ENCODE results near the gene PRC1. TPM values are rescaled to one million over a fixed set of nuclear protein-coding genes. Genes with fewer than 3 reads are reported as not detected.

PRC1 gene
- total RNA-seq, 1 experiment from 2014 or later: 75.7 TPM

- Histone ChIP-seq H3K4me1 (ENCODE audit: insufficient read depth, low read length) (no peaks in the 10 kb centered on the region), H3K27ac (ENCODE audit: insufficient read length, low read depth, low read length) (no peak overlapping the region), H3K56ac (ENCODE audit: insufficient read length, low read depth, low read length) (no peak overlapping the region), H3K4ac (ENCODE audit: low read depth, low read length) (no peak overlapping the region), H2BK12ac (ENCODE audit: insufficient read length, low read depth, low read length) (no peak overlapping the region), H3K9ac (ENCODE audit: extremely low read depth, insufficient read length, low read length) (no peak overlapping the region), H2BK15ac (ENCODE audit: low read depth, low read length) (no peak overlapping the region), H2BK20ac (ENCODE audit: low read depth, low read length, poor library complexity, severe bottlenecking) (no peak overlapping the region), H3T11ph (ENCODE audit: low read length) (no peak overlapping the region), H2BK5ac (ENCODE audit: insufficient read length, low read length) (no peak overlapping the region), H4K20me1 (ENCODE audit: control insufficient read depth, insufficient read depth, insufficient read length) (no peaks in the 10 kb centered on the region), H2AFZ (ENCODE audit: low read length) (no peak overlapping the region), H3K18ac (ENCODE audit: insufficient read length, low read depth, low read length) (no peak overlapping the region), H3K79me2 (ENCODE audit: insufficient read depth, low read length) (no peaks in the 10 kb centered on the region), H3K9me3 (ENCODE audit: control insufficient read depth, low read depth, low read length) (no peaks in the 10 kb centered on the region), H2BK120ac (ENCODE audit: low read depth, low read length, poor library complexity, severe bottlenecking) (no peak overlapping the region), H4K91ac (ENCODE audit: insufficient read length, low read depth, low read length) (no peak overlapping the region), H2AK5ac (ENCODE audit: insufficient read length, low read length) (no peak overlapping the region), H4K8ac (replicated peaks; ENCODE audit: insufficient read length, low read depth, low read length) (no peak overlapping the region), H3K23me2 (ENCODE audit: insufficient read length, low read depth, low read length, poor library complexity, severe bottlenecking) (no peaks in the 10 kb centered on the region), H3K14ac (ENCODE audit: insufficient read depth, low read length) (no peak overlapping the region), H3K79me1 (ENCODE audit: insufficient read depth, low read depth, low read length, poor library complexity, severe bottlenecking) (no peaks in the 10 kb centered on the region), H3K4me2 (ENCODE audit: insufficient read depth, insufficient read length, low read length) (no peak overlapping the region), H3K27me3 (ENCODE audit: insufficient read depth, low read length) (no peaks in the 10 kb centered on the region), H4K5ac (ENCODE audit: insufficient read length, low read depth, low read length) (no peak overlapping the region), H3K23ac (ENCODE audit: insufficient read length, low read depth, low read length) (no peak overlapping the region)
- no peak overlapping the region for H3K4me3 Mint-ChIP-seq
- no peak for TF ChIP-seq CTCF (conservative IDR thresholded peaks at IDR 0.05)
- no CpG with 5 or more reads among the region's 4 CpGs for WGBS (ENCODE audit: extremely low coverage, insufficient read length, low lambda C conversion rate)
- no peaks in the 10 kb centered on the region for H3K9me3 Mint-ChIP-seq
- no peak for DNase-seq
- no peak overlapping the region; a peak in 2 of 7 replicates for H3K27ac Mint-ChIP-seq
- H3K36me3 Mint-ChIP-seq (ENCODE audit: insufficient read depth in 1 of 3, low read depth in 3 of 3): peaks cover 3 to 36% (median 11%) of the 10 kb centered on the region in 3 experiments; a peak in 6 of 7 replicates
- H3K27me3 Mint-ChIP-seq (ENCODE audit: low read depth): no peaks in the 10 kb centered on the region
- H3K4me1 Mint-ChIP-seq: peaks cover 7 to 14% of the 10 kb centered on the region in 2 experiments
Measured at GRCh38 chr15:90921887-90922286, 72.4 kb downstream of the PRC1 start.

Measured in H9 (cell line).